IPS-15b (cell line): ENCODE results near the gene ESYT1.

Experiments used
- H3K27me3 ChIP-seq: one replicate; pipeline ENCODE4 v1.6.1; 2013; ENCODE audit warnings: low read length; ENCODE audit not compliant: control insufficient read depth, insufficient read depth
- H3K36me3 ChIP-seq: one replicate; pipeline ENCODE4 v1.6.1; 2013; ENCODE audit warnings: low read length; ENCODE audit not compliant: control insufficient read depth, insufficient read depth
- H3K4me1 ChIP-seq: one replicate; pipeline ENCODE4 v1.6.1; 2013; ENCODE audit warnings: mild to moderate bottlenecking, low read length; ENCODE audit not compliant: control insufficient read depth, insufficient read depth
- H3K4me3 ChIP-seq: one replicate; pipeline ENCODE4 v1.5.1; 2013; ENCODE audit warnings: low read depth, low read length
- H3K9ac ChIP-seq: one replicate; pipeline ENCODE4 v1.6.1; 2013; ENCODE audit warnings: low read depth, mild to moderate bottlenecking, low read length
- H3K9me3 ChIP-seq: one replicate; pipeline ENCODE4 v1.6.1; 2013; ENCODE audit warnings: mild to moderate bottlenecking, low read length; ENCODE audit not compliant: control insufficient read depth, insufficient read depth

The ESYT1 gene

DNA sequence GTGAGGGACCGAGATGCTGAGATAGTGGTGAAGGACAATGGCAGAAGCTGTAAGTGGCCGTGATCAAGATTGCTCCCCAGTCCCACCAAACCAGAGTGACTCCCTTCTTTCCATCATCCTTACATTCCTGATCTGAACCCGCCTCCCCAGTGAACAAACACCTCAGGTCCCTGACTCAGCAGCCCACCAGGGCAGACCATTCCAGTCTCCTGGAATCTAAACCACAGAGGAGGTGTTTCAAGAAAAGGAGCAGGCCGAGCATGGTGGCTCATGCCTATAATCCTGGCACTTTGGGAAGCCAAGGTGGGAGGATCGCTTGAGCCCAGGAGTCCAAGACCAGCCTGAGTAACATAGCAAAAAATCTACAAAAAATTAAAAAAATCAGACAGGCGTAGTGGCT lies 41.5 kb upstream of the ESYT1 start:
- Histone ChIP-seq H3K4me3 (no peak overlapping the region), H3K9me3 (no peaks in the 10 kb centered on the region), H3K36me3 (peaks cover 43% of the 10 kb centered on the region), H3K9ac (no peak overlapping the region), H3K27me3 (no peaks in the 10 kb centered on the region), H3K4me1 (peaks cover 7% of the 10 kb centered on the region)

GRCh38 chr12:56087220-56087619 lies 40.8 kb upstream of the ESYT1 start:
- peaks cover under 1% of the 10 kb centered on the region for H3K4me1 ChIP-seq
- no peak overlapping the region for H3K4me3 ChIP-seq
- no peaks in the 10 kb centered on the region for H3K9me3 ChIP-seq
- H3K9ac ChIP-seq = no peak overlapping the region
- no peaks in the 10 kb centered on the region for H3K27me3 ChIP-seq
- peaks cover 43% of the 10 kb centered on the region for H3K36me3 ChIP-seq

DNA sequence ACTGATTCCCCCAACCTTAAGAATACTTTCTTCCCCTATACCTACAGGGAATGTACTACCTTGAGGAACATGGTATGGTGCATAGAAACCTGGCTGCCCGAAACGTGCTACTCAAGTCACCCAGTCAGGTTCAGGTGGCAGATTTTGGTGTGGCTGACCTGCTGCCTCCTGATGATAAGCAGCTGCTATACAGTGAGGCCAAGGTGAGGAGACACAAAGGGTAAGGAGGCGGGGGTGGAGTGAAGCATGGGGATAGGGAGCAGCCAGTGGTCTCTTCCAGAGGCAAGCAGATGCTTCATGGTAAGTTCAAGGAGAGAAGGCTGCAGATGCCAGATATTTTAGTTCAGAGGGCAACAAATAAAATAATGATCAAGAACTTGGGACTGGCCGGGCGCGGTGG lies 30.3 kb upstream of the ESYT1 start:
- Histone ChIP-seq H3K27me3 (no peaks in the 10 kb centered on the region), H3K4me3 (no peak overlapping the region), H3K9ac (no peak overlapping the region), H3K9me3 (no peaks in the 10 kb centered on the region), H3K36me3 (peaks cover 69% of the 10 kb centered on the region), H3K4me1 (no peaks in the 10 kb centered on the region)

DNA sequence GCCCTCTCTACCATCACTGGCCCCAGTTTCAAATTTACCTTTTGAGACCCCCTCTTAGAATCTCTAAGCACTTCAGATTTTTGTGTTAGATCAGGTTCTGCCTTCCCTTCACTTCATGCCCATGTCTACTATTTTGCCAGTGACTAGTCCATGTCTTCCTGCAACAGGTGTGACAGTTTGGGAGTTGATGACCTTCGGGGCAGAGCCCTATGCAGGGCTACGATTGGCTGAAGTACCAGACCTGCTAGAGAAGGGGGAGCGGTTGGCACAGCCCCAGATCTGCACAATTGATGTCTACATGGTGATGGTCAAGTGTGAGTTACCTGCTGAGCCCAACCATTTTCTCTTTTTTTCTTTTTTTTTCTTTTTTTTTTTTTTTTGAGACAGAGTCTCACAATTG lies 29.5 kb upstream of the ESYT1 start:
- Histone ChIP-seq H3K27me3 (no peaks in the 10 kb centered on the region), H3K4me3 (no peak overlapping the region), H3K36me3 (peaks cover 62% of the 10 kb centered on the region), H3K9ac (no peak overlapping the region), H3K4me1 (peaks cover 6% of the 10 kb centered on the region), H3K9me3 (no peaks in the 10 kb centered on the region)

GRCh38 chr12:56099787-56100186 lies 28.3 kb upstream of the ESYT1 start:
- Histone ChIP-seq H3K36me3 (peaks cover 56% of the 10 kb centered on the region), H3K27me3 (no peaks in the 10 kb centered on the region), H3K9me3 (no peaks in the 10 kb centered on the region), H3K9ac (no peak overlapping the region), H3K4me3 (no peak overlapping the region), H3K4me1 (peaks cover 6% of the 10 kb centered on the region)

- Histone ChIP-seq H3K27me3 (no peaks in the 10 kb centered on the region), H3K36me3 (peaks cover 45% of the 10 kb centered on the region), H3K9ac (no peak overlapping the region), H3K9me3 (no peaks in the 10 kb centered on the region), H3K4me3 (no peak overlapping the region), H3K4me1 (peaks cover 13% of the 10 kb centered on the region)
These were observed 27.0 kb upstream of the ESYT1 start for GRCh38 chr12:56101045-56101444.

DNA sequence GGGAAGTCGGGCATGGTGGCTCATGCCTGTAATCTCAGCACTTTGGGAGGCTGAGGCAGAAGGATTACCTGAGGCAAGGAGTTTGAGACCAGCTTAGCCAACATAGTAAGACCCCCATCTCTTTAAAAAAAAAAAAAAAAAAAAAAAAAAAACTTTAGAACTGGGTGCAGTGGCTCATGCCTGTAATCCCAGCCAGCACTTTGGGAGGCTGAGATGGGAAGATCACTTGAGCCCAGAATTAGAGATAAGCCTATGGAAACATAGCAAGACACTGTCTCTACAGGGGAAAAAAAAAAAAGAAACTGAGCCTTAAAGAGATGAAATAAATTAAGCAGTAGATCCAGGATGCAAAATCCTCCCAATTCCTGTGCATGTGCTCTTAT lies 25.4 kb upstream of the ESYT1 start:
- no peak overlapping the region for H3K9ac ChIP-seq
- H3K36me3 ChIP-seq = peaks cover 39% of the 10 kb centered on the region
- H3K27me3 ChIP-seq = no peaks in the 10 kb centered on the region
- no peaks in the 10 kb centered on the region for H3K9me3 ChIP-seq
- H3K4me3 ChIP-seq = no peak overlapping the region
- H3K4me1 ChIP-seq = peaks cover 16% of the 10 kb centered on the region

DNA sequence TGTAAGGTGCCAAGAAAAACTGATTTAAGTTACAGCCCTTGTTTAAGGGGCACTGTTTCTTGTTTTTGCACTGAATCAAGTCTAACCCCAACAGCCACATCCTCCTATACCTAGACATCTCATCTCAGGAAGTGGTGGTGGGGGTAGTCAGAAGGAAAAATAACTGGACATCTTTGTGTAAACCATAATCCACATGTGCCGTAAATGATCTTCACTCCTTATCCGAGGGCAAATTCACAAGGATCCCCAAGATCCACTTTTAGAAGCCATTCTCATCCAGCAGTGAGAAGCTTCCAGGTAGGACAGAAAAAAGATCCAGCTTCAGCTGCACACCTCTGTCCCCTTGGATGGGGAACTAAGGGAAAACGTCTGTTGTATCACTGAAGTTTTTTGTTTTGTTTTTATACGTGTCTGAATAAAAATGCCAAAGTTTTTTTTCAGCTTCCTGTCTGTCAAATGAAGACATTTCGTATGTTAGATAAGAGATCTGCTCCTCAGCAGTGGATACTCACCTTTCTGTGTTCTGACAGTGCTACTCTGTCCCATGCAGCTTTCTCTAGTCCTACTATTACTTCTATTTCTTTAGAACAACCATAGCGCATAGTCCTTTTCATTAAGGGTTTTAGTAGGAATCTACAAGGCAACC lies 24.9 kb upstream of the ESYT1 start:
- H3K4me1 ChIP-seq = peaks cover 16% of the 10 kb centered on the region
- no peaks in the 10 kb centered on the region for H3K27me3 ChIP-seq
- no peaks in the 10 kb centered on the region for H3K9me3 ChIP-seq
- peak overlapping the region; percentile 93 for H3K4me3 ChIP-seq
- H3K9ac ChIP-seq = peak overlapping the region; percentile 82
- H3K36me3 ChIP-seq = peaks cover 39% of the 10 kb centered on the region

- H3K4me3 ChIP-seq = peak overlapping the region; percentile 93
- H3K36me3 ChIP-seq = peaks cover 33% of the 10 kb centered on the region
- H3K27me3 ChIP-seq = no peaks in the 10 kb centered on the region
- H3K4me1 ChIP-seq = peaks cover 16% of the 10 kb centered on the region
- no peaks in the 10 kb centered on the region for H3K9me3 ChIP-seq
- peak overlapping the region; percentile 82 for H3K9ac ChIP-seq
These were observed 24.3 kb upstream of the ESYT1 start for GRCh38 chr12:56103823-56104108.

GRCh38 chr12:56104109-56104814 lies 23.8 kb upstream of the ESYT1 start, which contains the start of gene PA2G4:
TSS of gene PA2G4 (plus strand) at chr12:56104559. CDS start at chr12:56104738, 179 bp downstream.
- Histone ChIP-seq H3K4me3 (peak within 1 kb of the TSS; percentile 93), H3K36me3 (peaks cover 32% of the 10 kb centered on the region), H3K9ac (peak within 1 kb of the TSS; percentile 90), H3K9me3 (no peaks in the 10 kb centered on the region), H3K27me3 (no peaks in the 10 kb centered on the region), H3K4me1 (peaks cover 16% of the 10 kb centered on the region)

GRCh38 chr12:56104815-56105608 lies 23.1 kb upstream of the ESYT1 start:
- Histone ChIP-seq H3K4me1 (peaks cover 16% of the 10 kb centered on the region), H3K9ac (peak overlapping the region; percentile 90), H3K27me3 (no peaks in the 10 kb centered on the region), H3K4me3 (peak overlapping the region; percentile 93), H3K9me3 (no peaks in the 10 kb centered on the region), H3K36me3 (peaks cover 31% of the 10 kb centered on the region)

DNA sequence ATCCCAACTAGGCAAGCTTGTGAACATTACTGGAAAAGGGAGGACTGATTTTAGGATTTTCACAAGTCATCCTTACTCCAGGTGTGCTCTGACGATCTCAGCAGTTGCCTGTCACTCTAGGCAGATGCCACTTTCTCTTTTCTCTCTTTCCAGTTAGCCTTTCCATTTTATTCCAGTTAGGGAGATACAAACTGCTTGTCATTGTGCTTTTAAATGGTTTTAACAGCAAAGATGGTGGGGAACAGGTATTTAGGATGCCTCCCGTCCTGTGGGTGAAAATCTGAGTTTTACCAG lies 22.5 kb upstream of the ESYT1 start:
- Histone ChIP-seq H3K4me1 (peaks cover 16% of the 10 kb centered on the region), H3K36me3 (peaks cover 36% of the 10 kb centered on the region), H3K27me3 (no peaks in the 10 kb centered on the region), H3K9me3 (no peaks in the 10 kb centered on the region), H3K9ac (peak overlapping the region; percentile 41), H3K4me3 (peak overlapping the region; percentile 93)
